Measurements from ENCODE around the gene GAPVD1. TPM values are rescaled to one million over a fixed set of nuclear protein-coding genes. Genes with fewer than 3 reads are reported as not detected.

The GAPVD1 gene
- total RNA-seq, 8 experiments from 2014 or later = 29.9 to 69.7 (median 41.2) TPM

- peaks cover 0 to 9% of the 10 kb centered on the region in 2 donors for H3K4me1 ChIP-seq (replicated peaks in 1 of 2)
- peak overlapping the region; percentile 27 to 48 (median 31) for H3K4me3 ChIP-seq
- ATAC-seq (replicated peaks in 6 of 8) = peak; percentile 79 to 95 (median 88)
- 15 to 100% (median 49%) methylated on average over 2 to 20 of the region's 104 CpGs; no CpG with 5 or more reads in 4 of the 10 experiments for WGBS, 10 experiments
- in situ Hi-C loops (cut with MboI; ENCODE audit: low pct_unique_long_range_greater_than_20kb in 2 of 9, low sequenced_read_pairs in 9 of 9, unreplicated experiment in 9 of 9) = loop anchor here in 7 of 9 experiments (25.0 kb wide), 5 partner anchors 329 to 1079 kb away; partner anchors contain the start of gene PBX3 (in 2 of the 7)
- H3K27ac ChIP-seq = peak overlapping the region in 1 of 2 donors; percentile 0
Measured at GRCh38 chr9:125407974-125408900, 146.6 kb downstream of the GAPVD1 start.

GRCh38 chr9:125409217-125409636, 147.6 kb downstream of the GAPVD1 start:
- peaks cover 0 to 9% of the 10 kb centered on the region in 2 donors for H3K4me1 ChIP-seq (replicated peaks in 1 of 2)
- no peak overlapping the region for H3K27ac ChIP-seq
- in situ Hi-C loops (cut with MboI; ENCODE audit: low pct_unique_long_range_greater_than_20kb in 2 of 9, low sequenced_read_pairs in 9 of 9, unreplicated experiment in 9 of 9) = loop anchor here in 7 of 9 experiments (25.0 kb wide), 5 partner anchors 328 to 1078 kb away; partner anchors contain the start of gene PBX3 (in 2 of the 7)
- H3K4me3 ChIP-seq = no peak overlapping the region
- WGBS, 10 experiments = 80% methylated on average over 1 of the region's 20 CpGs; no CpG with 5 or more reads in 9 of the 10 experiments
- no peak for ATAC-seq (replicated peaks in 6 of 8)

GRCh38 chr9:125409637-125410521, 148.3 kb downstream of the GAPVD1 start:
- H3K4me1 ChIP-seq (replicated peaks in 1 of 2) = peaks cover 0 to 9% of the 10 kb centered on the region in 2 donors
- ATAC-seq (replicated peaks in 6 of 8) = peak in 3 of 8 experiments; percentile 12 to 39 (median 18)
- in situ Hi-C loops (cut with MboI; ENCODE audit: low pct_unique_long_range_greater_than_20kb in 2 of 9, low sequenced_read_pairs in 9 of 9, unreplicated experiment in 9 of 9) = loop anchor here in 7 of 9 experiments (25.0 kb wide), 5 partner anchors 327 to 1077 kb away; partner anchors contain the start of gene PBX3 (in 2 of the 7)
- 82 to 100% (median 100%) methylated on average over 1 to 5 of the region's 13 CpGs; no CpG with 5 or more reads in 3 of the 10 experiments for WGBS, 10 experiments
- no peak overlapping the region for H3K27ac ChIP-seq
- H3K4me3 ChIP-seq = no peak overlapping the region

DNA sequence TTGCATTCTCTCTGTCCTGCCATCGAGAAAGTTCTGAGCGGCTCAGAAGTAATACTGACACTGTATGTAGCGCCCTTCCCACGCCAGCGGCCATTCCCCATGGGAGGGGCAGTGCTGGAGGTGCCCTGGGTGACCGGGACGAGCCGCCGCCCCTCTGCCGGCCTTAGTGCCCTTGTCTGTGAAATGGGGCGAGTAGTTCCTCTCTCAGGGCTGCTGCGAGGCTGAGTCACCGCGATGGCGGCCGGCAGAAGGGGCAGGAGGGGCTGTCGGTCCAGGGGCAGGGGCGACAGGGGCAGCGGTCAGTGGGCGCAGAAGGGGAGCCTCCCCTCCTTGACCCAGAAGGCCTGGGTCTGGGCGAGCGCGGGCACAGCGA, 148.9 kb downstream of the GAPVD1 start:
- WGBS, 10 experiments = 92 to 93% methylated on average over 4 to 13 of the region's 24 CpGs; no CpG with 5 or more reads in 8 of the 10 experiments
- no peak for ATAC-seq (replicated peaks in 6 of 8)
- Histone ChIP-seq H3K4me1 (replicated peaks in 1 of 2) (peaks cover 0 to 9% of the 10 kb centered on the region in 2 donors), H3K27ac (no peak overlapping the region), H3K4me3 (no peak overlapping the region)
- in situ Hi-C loops (cut with MboI; ENCODE audit: low pct_unique_long_range_greater_than_20kb in 2 of 9, low sequenced_read_pairs in 9 of 9, unreplicated experiment in 9 of 9) = loop anchor here in 7 of 9 experiments (25.0 kb wide), 5 partner anchors 327 to 1077 kb away; partner anchors contain the start of gene PBX3 (in 2 of the 7)

DNA sequence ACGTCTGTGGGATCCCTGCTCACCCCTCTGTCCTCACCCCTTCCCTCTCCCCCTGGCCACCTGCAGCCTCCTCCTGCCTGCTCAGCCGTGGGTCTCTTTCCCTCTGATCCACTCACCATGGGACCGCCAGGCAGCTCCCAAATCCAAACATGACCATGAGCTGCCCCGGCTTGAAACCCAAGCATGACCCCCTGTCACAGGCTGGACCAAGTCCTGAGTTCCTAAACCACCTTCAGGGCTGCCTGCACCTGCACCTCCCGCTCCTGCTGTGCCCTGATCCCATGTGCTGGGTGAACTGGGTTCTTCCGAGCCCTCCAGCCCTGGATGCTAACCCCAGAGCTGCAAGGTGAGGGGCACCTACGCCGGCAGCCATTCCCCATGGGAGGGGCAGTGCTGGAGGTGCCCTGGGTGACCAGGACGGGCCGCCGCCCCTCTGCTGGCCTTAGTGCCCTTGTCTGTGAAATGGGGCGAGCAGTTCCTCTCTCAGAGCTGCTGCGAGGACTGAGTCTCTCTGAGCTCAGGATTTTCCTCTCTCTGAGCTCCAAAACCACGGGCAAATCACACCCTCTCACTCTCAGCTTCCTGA, 149.6 kb downstream of the GAPVD1 start:
- ATAC-seq (replicated peaks in 6 of 8) = no peak
- Histone ChIP-seq H3K4me1 (replicated peaks in 1 of 2) (peaks cover 1 to 13% of the 10 kb centered on the region in 2 donors), H3K27ac (no peak overlapping the region), H3K4me3 (no peak overlapping the region)
- in situ Hi-C loops (cut with MboI; ENCODE audit: low pct_unique_long_range_greater_than_20kb in 2 of 9, low sequenced_read_pairs in 9 of 9, unreplicated experiment in 9 of 9) = loop anchor here in 7 of 9 experiments (25.0 kb wide), 5 partner anchors 326 to 1076 kb away; partner anchors contain the start of gene PBX3 (in 2 of the 7)
- 0 to 100% (median 95%) methylated on average over 1 to 2 of the region's 14 CpGs; no CpG with 5 or more reads in 6 of the 10 experiments for WGBS, 10 experiments

DNA sequence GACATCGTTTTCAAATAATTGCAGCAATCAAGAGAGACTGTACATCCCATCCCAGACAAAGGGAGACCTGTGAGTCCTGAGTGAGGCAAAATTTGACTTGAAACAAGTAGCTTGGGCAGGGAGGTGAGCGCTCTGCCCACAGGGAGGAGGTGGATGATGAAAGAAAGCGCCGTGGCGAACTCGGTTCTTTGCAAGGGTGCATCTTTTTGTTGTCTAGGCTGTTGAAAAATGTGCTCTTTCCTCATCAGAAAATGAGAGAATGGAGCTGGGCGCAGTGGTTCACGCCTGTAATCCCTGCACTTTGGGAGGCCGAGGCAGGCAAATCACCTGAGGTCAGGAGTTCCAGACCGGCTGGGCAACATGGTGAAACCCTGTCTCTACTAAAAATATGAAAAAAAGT, 150.5 kb downstream of the GAPVD1 start:
- no peak overlapping the region for H3K27ac ChIP-seq
- in situ Hi-C loops (cut with MboI; ENCODE audit: low pct_unique_long_range_greater_than_20kb in 2 of 9, low sequenced_read_pairs in 9 of 9, unreplicated experiment in 9 of 9) = loop anchor here in 7 of 9 experiments (25.0 kb wide), 5 partner anchors 325 to 1075 kb away; partner anchors contain the start of gene PBX3 (in 2 of the 7)
- WGBS, 10 experiments = 67 to 100% (median 89%) methylated on average over 1 to 8 of the region's 10 CpGs; no CpG with 5 or more reads in 4 of the 10 experiments

DNA sequence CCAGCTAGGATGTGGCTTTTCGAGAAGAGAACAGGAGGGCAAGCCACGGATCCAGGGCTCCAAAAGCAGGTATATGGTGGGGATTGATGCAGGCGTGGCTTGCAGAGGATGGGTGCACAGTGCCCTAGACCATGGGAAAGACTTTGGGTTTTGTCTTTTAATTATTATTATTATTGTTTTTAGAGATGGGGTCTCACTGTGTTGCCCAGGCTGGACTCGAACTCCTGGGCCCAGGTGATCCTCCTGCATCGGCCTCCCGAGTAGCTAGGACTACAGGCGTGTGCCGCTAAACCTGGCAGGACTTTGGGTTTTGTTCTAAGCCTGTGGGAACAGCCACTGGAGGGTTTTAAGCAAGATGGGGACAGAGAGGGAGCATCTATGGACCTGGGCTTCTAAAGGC, 152.0 kb downstream of the GAPVD1 start:
- in situ Hi-C loops (cut with MboI; ENCODE audit: low pct_unique_long_range_greater_than_20kb in 2 of 9, low sequenced_read_pairs in 9 of 9, unreplicated experiment in 9 of 9) = loop anchor here in 7 of 9 experiments (25.0 kb wide), 5 partner anchors 324 to 1074 kb away; partner anchors contain the start of gene PBX3 (in 2 of the 7)
- no peak for ATAC-seq (replicated peaks in 6 of 8)
- no peak overlapping the region for H3K27ac ChIP-seq
- H3K4me3 ChIP-seq = no peak overlapping the region
- WGBS, 10 experiments = 33 to 100% (median 64%) methylated on average over 1 to 4 of the region's 8 CpGs; no CpG with 5 or more reads in 6 of the 10 experiments
- peaks cover 3 to 11% of the 10 kb centered on the region in 2 donors for H3K4me1 ChIP-seq (replicated peaks in 1 of 2)

More for the DNA sequence above, 150.5 kb downstream of the GAPVD1 start:
- H3K4me3 ChIP-seq = no peak overlapping the region
- peaks cover 3 to 18% of the 10 kb centered on the region in 2 donors for H3K4me1 ChIP-seq (replicated peaks in 1 of 2)
- no peak for ATAC-seq (replicated peaks in 6 of 8)

DNA sequence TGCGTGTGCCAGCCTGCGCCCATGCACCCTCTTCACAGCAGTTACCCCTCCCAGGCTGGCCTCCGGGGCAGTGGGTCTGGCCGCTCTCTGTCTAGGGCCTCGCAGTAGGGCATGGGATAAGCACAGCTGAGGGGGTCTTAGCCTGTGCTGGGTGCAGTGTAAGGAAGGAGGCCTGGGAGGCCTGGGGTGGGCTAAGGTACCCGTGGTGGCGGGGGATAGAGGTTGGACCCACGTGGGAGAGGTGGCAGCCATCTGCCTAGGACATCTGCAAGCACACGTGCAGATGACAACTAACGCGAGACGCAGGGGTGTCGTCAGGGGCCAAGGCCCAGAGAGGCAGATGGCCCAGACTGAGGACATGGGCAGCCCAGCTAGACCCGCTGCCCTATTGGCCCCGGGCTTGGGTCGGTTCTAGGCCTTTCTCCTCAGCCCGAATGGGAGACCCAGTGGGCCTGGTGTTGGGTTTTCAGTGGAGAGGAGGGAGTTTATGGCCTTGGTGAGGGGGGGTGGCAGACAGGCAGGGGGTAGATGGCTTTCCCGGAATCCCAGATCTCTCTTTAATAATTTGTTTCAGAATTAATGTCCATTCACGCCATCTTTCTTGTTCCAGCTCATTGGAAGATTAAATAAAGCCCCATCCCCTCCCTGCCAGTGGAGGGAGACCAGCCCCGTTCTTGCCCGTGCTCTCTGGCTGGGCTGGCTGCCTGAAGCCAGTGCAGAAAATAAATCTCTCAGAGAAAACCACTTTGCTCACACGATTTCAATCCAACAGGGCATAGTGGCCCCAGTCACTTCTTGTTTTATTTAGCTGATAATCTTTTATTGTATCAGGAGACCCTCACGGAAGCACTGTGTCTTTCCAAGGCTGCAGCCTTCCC, 154.2 kb downstream of the GAPVD1 start:
- in situ Hi-C loops (cut with MboI; ENCODE audit: low pct_unique_long_range_greater_than_20kb in 2 of 9, low sequenced_read_pairs in 9 of 9, unreplicated experiment in 9 of 9) = loop anchor here in 7 of 9 experiments (25.0 kb wide), 5 partner anchors 321 to 1071 kb away; partner anchors contain the start of gene PBX3 (in 2 of the 7)
- H3K4me1 ChIP-seq (replicated peaks in 1 of 2) = peaks cover 3 to 11% of the 10 kb centered on the region in 2 donors
- no peak overlapping the region for H3K4me3 ChIP-seq
- 49 to 100% (median 76%) methylated on average over 1 to 4 of the region's 23 CpGs; no CpG with 5 or more reads in 5 of the 10 experiments for WGBS, 10 experiments
- ATAC-seq (replicated peaks in 6 of 8) = peak in 5 of 8 experiments; percentile 69 to 84 (median 76)
- H3K27ac ChIP-seq = peak overlapping the region in 1 of 2 donors; percentile 57

GRCh38 chr9:125416517-125416916, 154.9 kb downstream of the GAPVD1 start:
- ATAC-seq (replicated peaks in 6 of 8) = no peak
- WGBS, 10 experiments = 90 to 100% (median 100%) methylated on average over 1 to 6 of the region's 8 CpGs; no CpG with 5 or more reads in 3 of the 10 experiments
- peaks cover 3 to 15% of the 10 kb centered on the region in 2 donors for H3K4me1 ChIP-seq (replicated peaks in 1 of 2)
- H3K27ac ChIP-seq = peak overlapping the region in 1 of 2 donors; percentile 57
- in situ Hi-C loops (cut with MboI; ENCODE audit: low pct_unique_long_range_greater_than_20kb in 2 of 9, low sequenced_read_pairs in 9 of 9, unreplicated experiment in 9 of 9) = loop anchor here in 7 of 9 experiments (25.0 kb wide), 5 partner anchors 321 to 1071 kb away; partner anchors contain the start of gene PBX3 (in 2 of the 7)
- H3K4me3 ChIP-seq = no peak overlapping the region
